Body of pancreas (tissue), 4 donors: ENCODE measurements around the gene EIF2B1.

Source experiments
- POLR2A ChIP-seq, 3 donors: fragments of 450-650 bp; IDR thresholded peaks; one replicate each; pipeline ENCODE4 v1.6.1; 2016; ENCODE audit warnings: antibody characterized with exemption in 3 of 3, mild to moderate bottlenecking in 2 of 3
- TF ChIP-seq, protein P1 (sequence below), 7 experiments: fragments of 450-650 bp in 4 of 7; fragments of 200-600 bp in 3 of 7; sonication (generic) in 3 of 7; IDR thresholded peaks; one replicate each; pipeline ENCODE4 v1.5.1; 2016 to 2019; ENCODE audit warnings: antibody characterized with exemption in 7 of 7

DNA sequence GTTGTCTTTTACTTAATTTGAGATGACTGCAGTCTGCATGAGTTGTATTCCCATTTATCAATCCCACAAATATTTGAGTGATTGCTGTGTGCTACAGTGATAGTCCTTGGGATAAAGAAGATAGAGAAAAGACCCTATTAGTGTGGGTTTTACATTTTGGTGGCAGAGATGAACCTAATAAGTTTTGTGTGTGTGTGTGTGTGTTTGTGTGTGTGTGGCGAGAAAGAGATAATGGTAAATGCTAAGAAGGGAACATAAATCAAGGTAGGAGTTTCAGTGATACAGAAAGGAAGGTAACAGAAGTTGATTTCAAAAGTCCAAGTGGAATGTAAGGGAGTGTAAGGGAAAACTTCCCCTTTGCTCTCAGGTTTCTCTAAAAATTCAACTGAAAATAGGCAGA is 34.2 kb downstream of the EIF2B1 start:
- TF ChIP-seq, protein P1, sequence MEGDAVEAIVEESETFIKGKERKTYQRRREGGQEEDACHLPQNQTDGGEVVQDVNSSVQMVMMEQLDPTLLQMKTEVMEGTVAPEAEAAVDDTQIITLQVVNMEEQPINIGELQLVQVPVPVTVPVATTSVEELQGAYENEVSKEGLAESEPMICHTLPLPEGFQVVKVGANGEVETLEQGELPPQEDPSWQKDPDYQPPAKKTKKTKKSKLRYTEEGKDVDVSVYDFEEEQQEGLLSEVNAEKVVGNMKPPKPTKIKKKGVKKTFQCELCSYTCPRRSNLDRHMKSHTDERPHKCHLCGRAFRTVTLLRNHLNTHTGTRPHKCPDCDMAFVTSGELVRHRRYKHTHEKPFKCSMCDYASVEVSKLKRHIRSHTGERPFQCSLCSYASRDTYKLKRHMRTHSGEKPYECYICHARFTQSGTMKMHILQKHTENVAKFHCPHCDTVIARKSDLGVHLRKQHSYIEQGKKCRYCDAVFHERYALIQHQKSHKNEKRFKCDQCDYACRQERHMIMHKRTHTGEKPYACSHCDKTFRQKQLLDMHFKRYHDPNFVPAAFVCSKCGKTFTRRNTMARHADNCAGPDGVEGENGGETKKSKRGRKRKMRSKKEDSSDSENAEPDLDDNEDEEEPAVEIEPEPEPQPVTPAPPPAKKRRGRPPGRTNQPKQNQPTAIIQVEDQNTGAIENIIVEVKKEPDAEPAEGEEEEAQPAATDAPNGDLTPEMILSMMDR (IDR thresholded peaks at IDR 0.05), result no peak
- TF ChIP-seq POLR2A (IDR thresholded peaks at IDR 0.05), result no peak
